BJ (cell line): ENCODE measurements around the gene ACTL7B. TPM values are rescaled to one million over a fixed set of nuclear protein-coding genes. Genes with fewer than 3 reads are reported as not detected.

Experiments
- CTCF ChIA-PET: fragments of 350-600 bp; formaldehyde crosslinking; extraction: SDS; loops from one replicate; lab custom pipeline; 2021; ENCODE audit warnings: antibody characterized with exemption, inconsistent platforms; lab: Yijun Ruan, JAX
- POLR2A ChIA-PET: fragments of 300-600 bp; sonication (Branson Sonifier 250); formaldehyde crosslinking; extraction: SDS; loops from one replicate; lab custom pipeline; 2021; ENCODE audit warnings: antibody characterized with exemption; lab: Charles Lee
- DNase-seq: peaks from one replicate; pipeline ENCODE4 v3.0.0-alpha.2; 2011; ENCODE audit warnings: low read depth
- H3K27me3 ChIP-seq: 2 replicates; pipeline ENCODE4 v1.6.0; 2011; ENCODE audit warnings: low read length; ENCODE audit not compliant: control insufficient read depth, insufficient read depth
- H3K36me3 ChIP-seq: 2 replicates; pipeline ENCODE4 v1.5.1; 2011; ENCODE audit warnings: low read length; ENCODE audit not compliant: control insufficient read depth, insufficient read depth
- H3K4me3 ChIP-seq: 2 replicates; pipeline ENCODE4 v1.5.1; 2011; ENCODE audit warnings: low read depth, mild to moderate bottlenecking, control low read depth, low read length
- polyA plus RNA-seq: library from polyadenylated mRNA; depleted of rRNA; stranded (reverse); fragments of >200 nt; gene quantifications from 2 replicates; pipeline ENCODE4 v1.2.3, GENCODE V29; 2011
- TF ChIP-seq, protein P1 (sequence below): IDR thresholded peaks from 2 replicates; pipeline ENCODE4 v1.5.1; 2011; ENCODE audit warnings: low read depth, mild to moderate bottlenecking, control low read depth, inconsistent platforms, low read length, moderate library complexity; ENCODE audit not compliant: insufficient read depth

ACTL7B gene
- polyA plus RNA-seq, 1 experiment: not detected

DNA sequence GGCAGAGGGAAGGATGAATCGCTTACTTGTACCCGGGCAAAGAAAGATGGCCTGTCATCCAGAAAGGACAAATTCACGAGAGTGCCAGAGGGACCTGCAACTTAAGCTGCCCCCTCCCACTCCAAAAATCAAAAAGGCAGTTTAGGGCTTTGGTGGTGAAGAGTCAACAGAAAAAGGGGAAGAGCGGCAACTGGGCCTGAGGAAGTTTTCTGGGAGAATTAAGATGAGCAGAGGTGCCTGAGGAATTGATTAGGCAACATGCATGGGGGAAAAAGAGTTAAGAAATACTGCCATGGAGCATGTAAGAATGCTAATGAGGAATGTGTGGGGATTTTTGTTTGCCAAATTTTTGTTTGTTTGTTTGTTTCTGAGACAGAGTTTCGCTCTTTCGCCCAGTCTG lies 1.8 kb upstream of the ACTL7B start:
- ChIA-PET CTCF (interaction anchor here (0.6 kb wide), 1 partner anchor 26 kb away, joined by 4 read pairs; no protein-coding TSS in a partner anchor), POLR2A (no interaction called here)

DNA sequence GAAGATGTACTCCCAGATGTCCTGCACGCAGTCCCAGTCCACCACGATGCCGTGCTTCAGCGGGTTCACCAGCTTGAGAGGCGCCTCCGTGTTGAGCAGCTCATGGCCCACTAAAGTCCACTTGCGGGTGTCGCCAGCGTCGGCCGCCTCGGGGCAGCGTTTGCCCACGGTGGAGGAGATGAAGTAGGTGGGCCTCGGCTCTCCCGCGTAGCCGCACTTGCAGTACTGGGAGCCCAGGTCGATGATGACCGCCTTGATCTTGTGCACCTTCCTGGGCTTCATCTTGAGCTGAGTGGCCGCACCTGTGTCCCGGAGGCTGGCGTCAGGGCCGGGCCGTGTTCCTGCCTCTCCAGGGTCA lies 278 bp downstream of the ACTL7B start:
- TF ChIP-seq, protein P1, sequence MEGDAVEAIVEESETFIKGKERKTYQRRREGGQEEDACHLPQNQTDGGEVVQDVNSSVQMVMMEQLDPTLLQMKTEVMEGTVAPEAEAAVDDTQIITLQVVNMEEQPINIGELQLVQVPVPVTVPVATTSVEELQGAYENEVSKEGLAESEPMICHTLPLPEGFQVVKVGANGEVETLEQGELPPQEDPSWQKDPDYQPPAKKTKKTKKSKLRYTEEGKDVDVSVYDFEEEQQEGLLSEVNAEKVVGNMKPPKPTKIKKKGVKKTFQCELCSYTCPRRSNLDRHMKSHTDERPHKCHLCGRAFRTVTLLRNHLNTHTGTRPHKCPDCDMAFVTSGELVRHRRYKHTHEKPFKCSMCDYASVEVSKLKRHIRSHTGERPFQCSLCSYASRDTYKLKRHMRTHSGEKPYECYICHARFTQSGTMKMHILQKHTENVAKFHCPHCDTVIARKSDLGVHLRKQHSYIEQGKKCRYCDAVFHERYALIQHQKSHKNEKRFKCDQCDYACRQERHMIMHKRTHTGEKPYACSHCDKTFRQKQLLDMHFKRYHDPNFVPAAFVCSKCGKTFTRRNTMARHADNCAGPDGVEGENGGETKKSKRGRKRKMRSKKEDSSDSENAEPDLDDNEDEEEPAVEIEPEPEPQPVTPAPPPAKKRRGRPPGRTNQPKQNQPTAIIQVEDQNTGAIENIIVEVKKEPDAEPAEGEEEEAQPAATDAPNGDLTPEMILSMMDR: no peak
- ChIA-PET POLR2A (no interaction called here), CTCF (interaction anchor here (0.9 kb wide), 1 partner anchor 553 kb away, joined by 3 read pairs; no protein-coding TSS in a partner anchor)
- no peak for DNase-seq
- Histone ChIP-seq H3K27me3 (no peaks in the 10 kb centered on the region), H3K4me3 (no peak overlapping the region), H3K36me3 (no peaks in the 10 kb centered on the region)

More for the DNA sequence above, 1.8 kb upstream of the ACTL7B start:
- Histone ChIP-seq H3K36me3 (no peaks in the 10 kb centered on the region), H3K4me3 (no peak overlapping the region), H3K27me3 (no peaks in the 10 kb centered on the region)
- TF ChIP-seq, protein P1: no peak
- no peak for DNase-seq

DNA sequence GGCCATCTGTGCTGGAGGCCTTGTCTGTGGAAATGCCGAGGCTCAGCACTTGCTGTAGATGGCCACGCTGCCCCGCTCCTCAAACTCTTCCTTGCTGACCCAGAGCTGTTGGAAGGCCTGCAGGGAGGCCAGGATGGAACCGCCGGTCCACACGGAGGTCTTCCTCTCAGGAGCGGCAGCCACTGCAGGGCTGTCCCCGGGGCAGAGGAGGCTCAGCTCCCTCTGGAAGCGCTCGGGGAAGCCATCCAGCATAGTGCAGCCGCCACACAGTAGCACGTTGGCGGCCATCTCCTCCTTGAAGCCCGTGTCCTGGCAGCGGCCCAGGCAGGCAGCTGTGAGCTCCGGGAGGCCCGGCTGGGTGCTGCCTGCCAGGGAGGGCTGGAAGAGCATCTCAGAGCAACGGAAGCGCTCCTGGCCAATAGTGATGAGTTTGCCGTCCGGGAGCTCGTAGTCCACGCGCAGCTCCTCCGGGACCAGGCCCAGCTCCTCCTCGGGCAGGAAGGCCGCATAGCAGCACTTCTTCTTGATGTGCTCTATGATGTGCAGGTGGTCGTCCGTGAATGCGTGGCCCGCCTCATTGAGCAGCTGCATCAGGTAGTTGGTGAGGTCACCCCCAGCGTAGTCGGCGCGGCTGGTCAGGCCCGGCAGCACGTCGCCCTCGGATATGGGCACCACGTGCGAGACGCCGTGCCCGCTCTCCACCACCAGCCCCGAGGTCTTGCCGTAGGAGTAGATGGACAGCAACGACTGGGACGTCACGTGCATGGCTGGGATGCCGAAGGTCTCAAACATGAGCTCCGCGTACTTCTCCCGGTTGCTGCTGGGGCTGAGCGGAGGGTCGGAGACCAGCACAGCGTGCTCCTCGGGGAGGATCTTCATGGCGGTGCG lies 901 bp downstream of the ACTL7B start:
- no peaks in the 10 kb centered on the region for H3K36me3 ChIP-seq
- no peaks in the 10 kb centered on the region for H3K27me3 ChIP-seq
- H3K4me3 ChIP-seq: no peak overlapping the region
- POLR2A ChIA-PET: no interaction called here
- CTCF ChIA-PET: interaction anchor here (0.9 kb wide), 2 partner anchors 9 to 554 kb away, joined by 3 read pairs; no protein-coding TSS in a partner anchor
- DNase-seq: no peak
- TF ChIP-seq, protein P1: no peak

DNA sequence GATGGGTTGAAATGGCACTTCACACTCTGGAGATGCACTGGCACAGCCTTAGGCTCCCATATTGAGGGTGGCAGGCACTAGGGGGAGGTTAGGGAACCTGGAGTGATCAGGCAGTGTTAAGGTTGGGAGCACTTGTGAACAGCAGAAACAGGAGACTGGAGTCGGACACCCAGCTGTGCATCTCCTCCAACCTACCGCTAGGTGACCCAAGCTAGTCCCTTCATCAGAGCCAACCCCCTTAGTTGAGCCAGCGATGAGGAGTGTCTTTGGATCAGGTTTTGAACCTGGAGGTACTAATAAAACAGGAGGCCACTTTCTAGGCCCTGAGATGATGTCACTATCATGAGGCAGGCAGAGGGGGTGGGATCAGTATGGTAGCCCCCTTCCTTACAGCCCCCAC lies 1.7 kb downstream of the ACTL7B start:
- CTCF ChIA-PET: interaction anchor here (0.9 kb wide), 1 partner anchor 10 kb away, joined by 3 read pairs; no protein-coding TSS in a partner anchor

DNA sequence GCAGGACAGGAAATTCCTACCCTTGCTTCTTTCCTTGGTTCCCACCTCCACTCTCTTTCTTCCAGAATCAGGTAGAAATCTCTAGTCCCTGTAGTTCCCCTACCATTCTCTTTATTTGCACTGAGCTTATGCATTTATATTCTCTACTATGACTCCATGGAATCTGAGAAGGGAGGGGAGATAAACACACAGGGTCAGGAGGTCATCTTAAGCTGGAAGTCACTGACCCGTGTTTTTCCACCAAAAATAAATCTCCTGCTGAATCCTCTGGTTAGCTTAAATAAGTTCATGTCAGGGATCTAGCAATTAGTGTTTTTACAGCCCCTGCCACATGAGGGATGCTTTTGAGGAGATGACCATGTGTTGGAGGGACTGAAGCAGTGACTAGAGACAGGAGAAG lies 3.7 kb downstream of the ACTL7B start:
- Histone ChIP-seq H3K4me3 (no peak overlapping the region), H3K36me3 (no peaks in the 10 kb centered on the region), H3K27me3 (no peaks in the 10 kb centered on the region)
- TF ChIP-seq, protein P1: no peak
- DNase-seq: no peak
- CTCF ChIA-PET: interaction anchor here (0.7 to 1.0 kb wide), 2 partner anchors 13 to 54 kb away, joined by 3 read pairs; no protein-coding TSS in a partner anchor
- POLR2A ChIA-PET: no interaction called here

More for the DNA sequence above, 1.7 kb downstream of the ACTL7B start:
- POLR2A ChIA-PET: no interaction called here
- Histone ChIP-seq H3K36me3 (no peaks in the 10 kb centered on the region), H3K27me3 (no peaks in the 10 kb centered on the region), H3K4me3 (no peak overlapping the region)
- TF ChIP-seq, protein P1: no peak
- DNase-seq: no peak
